GM12892 (cell line): Measurements from ENCODE around the gene TMEM242.

Source experiments
- POLR2A ChIP-seq: IDR thresholded peaks from 2 replicates; pipeline ENCODE4 v1.6.1; 2011; ENCODE audit warnings: low read depth, low read length, control low read depth
- POLR2AphosphoS5 ChIP-seq: IDR thresholded peaks from 2 replicates; pipeline ENCODE4 v1.6.1; 2011; ENCODE audit warnings: low read depth, low read length, control low read depth
- TAF1 ChIP-seq: IDR thresholded peaks from 2 replicates; pipeline ENCODE4 v1.6.1; 2011; ENCODE audit warnings: low read depth, mild to moderate bottlenecking, control low read depth, low read length, borderline replicate concordance

- no peak for TF ChIP-seq POLR2A
- no peak for TF ChIP-seq POLR2AphosphoS5
- TF ChIP-seq TAF1, result no peak
These were observed 49.4 kb downstream of the TMEM242 start for GRCh38 chr6:157273756-157274470.
